GM21390 (cell line): Measurements from ENCODE around the gene ARPC1B.
"Not testable (repeated sequence)": the region's sequence is repeated elsewhere in the genome, so short reads cannot be mapped to it uniquely, and the experiment has no call there.

Source experiments
- ATAC-seq: cut with Tn5 transposase; IDR thresholded peaks from one replicate; pipeline ENCODE4 v1.9.1; 2021; ENCODE audit not compliant: unreplicated experiment

The ARPC1B gene

DNA sequence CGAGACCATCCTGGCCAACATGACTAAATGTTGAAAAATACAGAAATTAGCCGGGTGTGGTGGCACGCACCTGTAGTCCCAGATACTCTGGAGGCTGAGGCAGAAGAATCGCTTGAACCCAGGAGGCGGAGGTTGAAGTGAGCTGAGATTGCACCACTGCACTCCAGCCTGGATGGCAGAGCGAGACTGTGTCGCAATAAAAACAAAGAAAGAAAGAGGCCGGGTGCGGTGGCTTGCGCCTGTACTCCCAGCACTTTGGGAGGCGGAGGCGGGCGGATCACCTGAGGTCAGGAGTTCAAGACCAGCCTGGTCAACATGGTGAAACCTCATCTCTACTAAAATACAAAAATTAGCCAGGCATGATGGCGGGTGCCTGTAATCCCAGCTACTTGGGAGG lies 12.7 kb downstream of the ARPC1B start:
- not testable (repeated sequence) for ATAC-seq

- ATAC-seq: no peak
Observed at GRCh38 chr7:99387912-99388311, 13.4 kb downstream of the ARPC1B start.

DNA sequence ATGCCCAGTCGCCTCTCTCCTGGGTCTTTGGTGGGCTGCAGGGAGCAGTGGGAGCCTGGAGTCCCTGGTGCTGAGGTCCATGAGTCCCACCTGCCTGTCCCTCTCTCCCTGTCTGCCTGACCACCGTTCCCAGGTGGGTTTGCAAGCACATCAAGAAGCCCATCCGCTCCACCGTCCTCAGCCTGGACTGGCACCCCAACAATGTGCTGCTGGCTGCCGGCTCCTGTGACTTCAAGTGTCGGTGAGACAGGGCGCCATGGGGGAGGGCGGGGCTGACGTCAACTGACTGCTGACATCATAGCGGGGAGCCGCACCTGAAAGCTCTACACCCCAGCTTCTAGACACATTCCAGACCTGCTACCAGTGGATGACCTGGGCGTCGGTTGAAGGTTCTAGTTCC lies 15.2 kb downstream of the ARPC1B start:
- ATAC-seq: no peak

DNA sequence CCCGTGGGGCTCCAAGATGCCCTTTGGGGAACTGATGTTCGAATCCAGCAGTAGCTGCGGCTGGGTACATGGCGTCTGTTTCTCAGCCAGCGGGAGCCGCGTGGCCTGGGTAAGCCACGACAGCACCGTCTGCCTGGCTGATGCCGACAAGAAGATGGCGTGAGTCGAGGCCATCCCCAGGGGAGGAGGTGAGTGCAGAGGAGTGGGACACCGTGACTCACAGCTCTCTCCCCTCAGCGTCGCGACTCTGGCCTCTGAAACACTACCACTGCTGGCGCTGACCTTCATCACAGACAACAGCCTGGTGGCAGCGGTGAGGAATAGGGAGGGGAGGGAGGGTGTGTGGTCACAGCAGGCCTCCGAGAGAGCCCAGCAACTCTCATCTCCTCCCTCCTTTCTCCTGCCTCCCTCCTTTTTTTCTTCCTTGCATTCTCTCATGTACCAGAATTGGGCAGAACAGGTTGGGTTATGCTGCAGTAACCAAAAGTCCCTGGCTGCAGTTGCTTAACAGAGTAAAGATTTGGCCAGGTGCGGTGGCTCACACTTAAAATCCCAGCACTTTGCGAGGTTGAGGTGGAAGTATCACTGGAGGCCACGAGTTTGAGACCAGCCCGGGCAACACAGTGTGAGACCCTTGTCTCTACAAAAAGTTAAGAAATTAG lies 16.5 kb downstream of the ARPC1B start:
- ATAC-seq: no peak

- no peak for ATAC-seq
Observed at GRCh38 chr7:99392046-99392445, 17.5 kb downstream of the ARPC1B start.

DNA sequence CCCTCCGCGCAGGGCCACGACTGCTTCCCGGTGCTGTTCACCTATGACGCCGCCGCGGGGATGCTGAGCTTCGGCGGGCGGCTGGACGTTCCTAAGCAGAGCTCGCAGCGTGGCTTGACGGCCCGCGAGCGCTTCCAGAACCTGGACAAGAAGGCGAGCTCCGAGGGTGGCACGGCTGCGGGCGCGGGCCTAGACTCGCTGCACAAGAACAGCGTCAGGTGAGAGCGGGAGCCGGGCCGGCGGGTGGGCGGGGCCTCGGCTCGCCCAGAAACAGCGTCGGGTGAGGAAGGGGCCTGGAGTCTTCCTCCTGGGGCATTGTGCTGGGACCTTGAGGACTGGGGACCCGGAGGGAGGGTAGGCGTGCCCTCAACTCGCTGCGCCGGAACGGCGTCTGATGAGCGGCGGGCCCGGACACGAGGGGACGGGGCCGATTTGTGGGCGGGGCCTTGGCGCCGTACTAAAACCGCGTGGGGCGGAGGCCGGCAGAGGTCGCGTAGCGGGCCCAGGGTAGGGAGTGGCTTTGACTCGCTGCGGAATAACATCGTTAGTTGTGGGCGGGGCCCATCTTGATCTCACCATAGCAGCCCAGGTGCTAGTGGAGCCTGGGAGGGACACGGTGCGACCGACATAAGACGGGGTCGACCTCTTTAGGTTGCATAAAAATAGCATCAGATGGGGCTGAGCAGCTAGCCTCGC lies 18.3 kb downstream of the ARPC1B start:
- ATAC-seq: no peak

DNA sequence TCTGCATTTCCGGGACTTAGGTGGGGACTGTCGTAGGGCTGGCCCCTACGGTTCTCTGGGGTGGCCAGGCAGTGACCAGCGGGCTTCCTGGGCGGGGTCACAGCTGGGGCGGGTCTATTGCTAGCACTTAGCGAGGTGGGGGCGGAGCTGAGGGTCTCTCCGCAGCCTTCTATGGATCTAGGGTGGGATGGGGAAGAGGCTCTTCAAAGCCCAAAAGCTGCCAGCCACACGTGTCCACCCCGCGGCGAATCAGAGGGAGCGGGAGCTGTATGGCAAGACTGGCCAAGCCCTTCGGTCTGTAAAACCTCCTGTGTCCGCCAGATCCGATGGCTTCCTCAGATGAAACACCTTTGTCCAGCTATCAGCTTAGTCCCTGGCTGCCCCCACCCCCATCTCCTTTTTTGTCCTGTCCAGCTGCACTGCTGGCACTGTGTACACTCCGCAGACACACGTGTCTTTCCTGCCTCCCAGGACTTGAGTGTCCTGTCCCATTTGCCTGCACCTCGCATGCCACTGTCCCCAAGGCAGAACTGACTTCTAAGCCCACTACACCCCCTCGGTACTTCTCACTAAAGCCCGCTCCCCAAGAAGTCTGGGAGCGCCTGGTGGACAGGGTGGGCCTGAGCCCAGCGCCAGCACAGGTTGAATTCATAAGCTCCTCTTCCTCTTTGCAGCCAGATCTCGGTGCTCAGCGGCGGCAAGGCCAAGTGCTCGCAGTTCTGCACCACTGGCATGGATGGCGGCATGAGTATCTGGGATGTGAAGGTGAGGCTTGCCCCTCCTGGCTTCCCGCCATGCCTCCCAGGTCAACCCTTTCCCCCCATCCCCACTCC lies 19.0 kb downstream of the ARPC1B start:
- ATAC-seq: no peak

DNA sequence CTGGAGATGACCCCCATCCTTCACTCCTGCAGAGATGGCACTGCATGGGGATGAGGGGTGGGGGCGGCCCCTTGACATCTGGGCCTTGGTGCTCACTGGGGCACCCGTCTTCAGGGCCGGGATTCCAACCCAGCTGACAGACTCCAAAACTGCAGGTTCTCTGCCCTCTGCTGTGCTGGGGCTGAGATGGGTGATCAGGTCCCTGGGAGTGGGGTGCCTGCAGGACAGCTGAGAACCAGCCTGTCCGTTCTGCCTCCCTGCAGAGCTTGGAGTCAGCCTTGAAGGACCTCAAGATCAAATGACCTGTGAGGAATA lies 19.6 kb downstream of the ARPC1B start:
- ATAC-seq: no peak

DNA sequence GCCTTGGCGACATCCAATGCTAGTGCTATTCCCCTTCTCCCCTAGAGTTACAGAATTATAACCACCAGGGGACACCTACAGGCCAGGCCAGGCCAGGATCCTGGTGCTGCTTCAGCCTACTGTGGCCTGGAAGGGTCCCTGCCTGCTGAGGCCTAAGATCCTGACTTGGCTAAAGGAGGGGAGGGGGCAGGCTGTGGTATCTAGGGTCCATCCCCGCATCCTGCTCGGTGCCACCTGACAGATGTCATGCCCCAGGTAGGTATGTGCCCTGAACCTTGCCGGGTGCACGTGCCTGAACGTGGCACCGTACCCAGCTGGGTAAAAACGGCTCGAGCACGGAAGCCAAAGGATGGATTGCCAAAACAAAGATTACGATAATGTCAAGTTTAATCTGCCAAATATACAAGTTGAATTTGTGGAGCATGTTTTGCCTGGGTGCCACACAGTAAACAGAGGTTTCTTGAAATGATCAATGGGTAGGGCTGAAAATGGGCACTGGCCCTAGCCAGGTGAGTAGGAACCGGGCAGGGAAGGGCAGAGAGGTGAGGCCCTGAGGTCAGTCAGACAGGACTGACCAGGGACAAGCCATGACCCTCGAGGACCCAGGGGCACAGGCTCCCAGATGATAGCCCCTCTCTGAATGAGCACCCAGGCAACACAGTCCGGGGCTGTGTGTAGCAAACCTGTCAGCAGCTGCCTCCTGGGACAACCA lies 21.2 kb downstream of the ARPC1B start:
- no peak for ATAC-seq

- ATAC-seq: no peak
Observed at GRCh38 chr7:99396418-99397296, 22.1 kb downstream of the ARPC1B start.

- ATAC-seq: no peak
Observed at GRCh38 chr7:99397297-99397983, 22.9 kb downstream of the ARPC1B start.

GRCh38 chr7:99398891-99399445 lies 24.4 kb downstream of the ARPC1B start:
- no peak for ATAC-seq

- no peak for ATAC-seq
Observed at GRCh38 chr7:99399597-99399996, 25.1 kb downstream of the ARPC1B start.

DNA sequence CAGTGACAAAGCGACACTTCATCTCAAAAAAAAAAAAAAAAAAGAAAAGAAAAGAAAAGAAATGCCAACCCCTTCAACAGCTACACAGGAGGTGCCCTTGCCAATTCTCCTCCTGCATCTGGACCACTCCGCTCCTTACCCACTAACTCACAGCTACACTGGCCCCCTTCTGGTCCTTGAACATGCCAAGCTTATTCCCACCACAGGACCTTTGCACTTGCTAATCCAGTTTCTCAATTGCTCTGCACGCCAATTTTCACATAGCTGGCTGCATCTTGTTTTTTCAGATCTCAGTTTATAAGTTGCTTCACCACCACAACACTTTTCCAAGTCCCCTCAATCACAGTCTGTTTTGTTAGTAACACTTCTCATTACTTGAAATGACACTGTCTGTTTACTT lies 28.3 kb downstream of the ARPC1B start:
- ATAC-seq: no peak

DNA sequence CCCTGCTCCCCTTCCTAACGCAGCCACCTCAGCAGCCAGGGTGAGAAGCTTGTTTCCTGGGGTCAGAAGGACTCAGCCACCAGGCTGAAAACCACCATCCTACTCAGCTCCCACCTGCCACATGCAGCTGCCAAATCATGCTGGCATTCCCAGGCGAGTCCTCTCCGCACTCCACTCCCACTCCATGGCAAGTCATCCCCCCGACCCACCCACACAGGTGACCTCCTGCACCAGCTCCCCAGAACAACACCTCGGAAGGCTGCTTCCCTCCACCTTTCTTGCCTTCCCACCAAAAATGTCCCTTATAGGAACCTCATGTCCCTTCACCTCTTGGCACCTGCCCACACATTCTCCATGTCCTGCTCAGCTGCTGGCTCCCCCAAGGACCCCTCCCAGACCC lies 29.2 kb downstream of the ARPC1B start:
- ATAC-seq: no peak

- no peak for ATAC-seq
Observed at GRCh38 chr7:99404235-99404976, 29.9 kb downstream of the ARPC1B start.

DNA sequence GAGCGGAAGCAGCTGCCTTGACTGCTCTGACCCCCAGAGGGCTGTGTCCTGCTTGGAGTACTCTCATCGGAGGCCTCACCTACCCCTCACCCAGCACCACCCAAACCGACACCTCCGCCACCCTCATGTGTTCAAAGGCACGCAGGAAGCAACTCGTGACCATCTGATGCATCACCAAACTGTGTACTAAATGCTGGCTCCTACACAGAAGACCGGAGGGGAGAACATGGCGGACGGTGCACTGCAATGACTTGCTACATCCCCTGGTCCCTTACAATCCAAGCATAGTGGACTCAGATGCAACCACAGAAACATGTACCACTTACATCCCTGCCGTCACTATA lies 30.4 kb downstream of the ARPC1B start:
- ATAC-seq: no peak

DNA sequence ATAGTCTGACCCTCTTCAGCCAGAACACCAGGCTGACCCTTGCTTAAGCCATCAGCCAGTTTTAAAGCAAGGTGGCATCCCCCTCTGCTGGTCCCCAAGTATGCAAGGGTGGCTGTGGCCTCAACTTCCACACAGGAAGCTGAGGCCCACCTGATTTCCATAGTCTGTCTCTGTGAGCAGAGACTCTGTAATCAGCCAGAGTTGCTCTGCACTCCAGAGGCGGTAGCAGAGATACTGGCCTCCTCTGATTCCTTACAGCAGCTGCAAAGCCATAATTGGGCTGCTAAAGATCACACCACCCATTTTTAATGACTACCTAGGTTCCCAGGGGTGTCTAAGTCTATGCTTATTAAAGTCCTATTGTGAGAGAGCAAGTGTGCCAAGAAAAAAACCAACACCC lies 32.0 kb downstream of the ARPC1B start:
- ATAC-seq: no peak

DNA sequence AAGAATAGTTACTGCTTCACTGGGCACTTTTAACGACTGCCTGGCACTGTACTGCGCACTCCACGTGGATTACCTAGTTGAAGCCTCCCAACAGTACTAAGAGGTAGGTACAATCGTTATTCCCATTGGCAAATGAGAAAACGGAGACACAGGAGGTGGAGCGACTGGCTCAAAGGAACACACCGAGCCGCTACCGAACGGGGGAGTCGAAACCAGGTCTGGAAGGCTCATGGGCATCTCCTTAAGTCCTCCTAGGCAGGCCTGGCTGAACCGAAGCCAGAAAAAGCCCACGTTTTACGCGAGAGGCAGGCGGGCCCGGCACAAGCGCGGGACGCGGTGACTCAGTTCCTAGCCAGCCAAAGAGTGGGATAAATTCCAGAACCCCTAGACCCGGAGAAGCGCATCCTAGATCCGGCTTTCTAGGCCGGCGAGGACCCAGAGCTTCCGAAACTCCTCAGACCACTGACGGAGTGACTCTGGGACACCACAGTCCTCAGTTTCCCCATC lies 33.4 kb downstream of the ARPC1B start:
- no peak for ATAC-seq
